B cell (primary cell): Measurements from ENCODE around the gene ADCK2. TPM values are rescaled to one million over a fixed set of nuclear protein-coding genes. Genes with fewer than 3 reads are reported as not detected.
A peak's percentile ranks its signal among the peaks of the same experiment; 100 is the strongest.

ENCODE experiments used
- ATAC-seq: fragments of 200-7000 bp; cut with Tn5 transposase; one replicate; pipeline ENCODE4 v1.10.0; 2021; ENCODE audit warnings: low read depth, mild to moderate bottlenecking, moderate number of reproducible peaks, moderate library complexity
- CTCF ChIA-PET: fragments of 350-600 bp; sonication (Branson Sonifier 250); formaldehyde crosslinking; loops from one replicate; lab custom pipeline; 2021; ENCODE audit warnings: antibody characterized with exemption, inconsistent platforms; lab: Charles Lee
- POLR2A ChIA-PET: fragments of 350-600 bp; sonication (Branson Sonifier 250); formaldehyde crosslinking; loops from one replicate; lab custom pipeline; 2021; ENCODE audit warnings: antibody characterized with exemption; lab: Charles Lee
- DNase-seq: peaks from one replicate; pipeline ENCODE4 v3.0.0; 2013
- H2AFZ ChIP-seq: 2 replicates; pipeline ENCODE4 v1.6.1; 2012; ENCODE audit warnings: mild to moderate bottlenecking, low read depth, low read length; ENCODE audit not compliant: insufficient read depth, poor library complexity, severe bottlenecking
- H3K27ac ChIP-seq, 2 donors: 1 replicate in 1 of 2; 2 replicates in 1 of 2; pipeline ENCODE4 v1.5.1; 2012 to 2013; ENCODE audit warnings: low read length in 2 of 2, mild to moderate bottlenecking in 2 of 2, moderate library complexity in 1 of 2
- H3K27me3 ChIP-seq, 4 experiments: fragments of 200-600 bp in 1 of 4; sonication (generic) in 1 of 4; replicated peaks in 1 of 4; 1 replicate in 2 of 4; 2 replicates in 2 of 4; pipeline versions ENCODE4 v1.6.1 to v1.7.0; 2013 to 2016; ENCODE audit warnings: low read length in 3 of 4, mild to moderate bottlenecking in 2 of 4, mixed read lengths in 1 of 4, moderate library complexity in 1 of 4; ENCODE audit not compliant: insufficient read depth in 4 of 4, control insufficient read depth in 3 of 4; ENCODE audit errors: control extremely low read depth in 1 of 4
- H3K36me3 ChIP-seq, 2 experiments: replicated peaks in 1 of 2; 1 replicate in 1 of 2; 2 replicates in 1 of 2; pipeline versions ENCODE4 v1.6.1 to v1.7.1; 2013; ENCODE audit warnings: low read length in 1 of 2; ENCODE audit not compliant: insufficient read depth in 2 of 2, control insufficient read depth in 1 of 2; ENCODE audit errors: control extremely low read depth in 1 of 2, extremely low read depth in 1 of 2
- H3K4me1 ChIP-seq, 2 donors: fragments of 200-600 bp in 1 of 2; sonication (generic) in 1 of 2; 1 replicate in 1 of 2; 2 replicates in 1 of 2; pipeline versions ENCODE4 v1.5.1 to v1.6.1; 2013 to 2017; ENCODE audit warnings: low read length in 2 of 2; ENCODE audit not compliant: control insufficient read depth in 2 of 2, insufficient read depth in 2 of 2
- H3K4me2 ChIP-seq: replicated peaks from 2 replicates; pipeline ENCODE3; 2012; ENCODE audit warnings: mild to moderate bottlenecking, low read depth, low read length; ENCODE audit not compliant: poor library complexity, severe bottlenecking
- H3K4me3 ChIP-seq, 5 experiments: fragments of 200-600 bp in 1 of 5; sonication (generic) in 1 of 5; 1 replicate in 3 of 5; 2 replicates in 2 of 5; pipeline versions ENCODE4 v1.5.1 to v1.7.0; 2011 to 2016; ENCODE audit warnings: low read length in 4 of 5, mild to moderate bottlenecking in 4 of 5, low read depth in 2 of 5, control low read depth in 1 of 5, moderate library complexity in 1 of 5; ENCODE audit not compliant: insufficient read depth in 1 of 5; ENCODE audit errors: control extremely low read depth in 1 of 5, extremely low read depth in 1 of 5
- H3K79me2 ChIP-seq: fragments of 200-600 bp; sonication (generic); one replicate; pipeline ENCODE4 v1.6.0; 2016; ENCODE audit warnings: low read length; ENCODE audit not compliant: control insufficient read depth, insufficient read depth
- H3K9ac ChIP-seq: fragments of 200-600 bp; sonication (generic); 2 replicates; pipeline ENCODE4 v1.6.1; 2017; ENCODE audit warnings: mild to moderate bottlenecking, low read length, moderate library complexity
- H3K9me3 ChIP-seq, 3 donors: one replicate each; pipeline versions ENCODE4 v1.6.1 to v1.7.1; 2013; ENCODE audit warnings: low read length in 2 of 3; ENCODE audit not compliant: control insufficient read depth in 2 of 3, insufficient read depth in 1 of 3; ENCODE audit errors: control extremely low read depth in 1 of 3
- H4K20me1 ChIP-seq: 2 replicates; pipeline ENCODE4 v1.6.0; 2012; ENCODE audit warnings: mild to moderate bottlenecking, low read length; ENCODE audit not compliant: insufficient read depth, control insufficient read depth, poor library complexity, severe bottlenecking
- H3K27ac Mint-ChIP-seq: one replicate; pipeline ENCODE4 v1.8.0; 2021; ENCODE audit warnings: mixed read lengths
- H3K27me3 Mint-ChIP-seq: one replicate; pipeline ENCODE4 v1.8.0; 2021; ENCODE audit warnings: mixed read lengths
- H3K4me1 Mint-ChIP-seq: one replicate; pipeline ENCODE4 v1.8.0; 2021; ENCODE audit warnings: mixed read lengths
- H3K4me3 Mint-ChIP-seq: one replicate; pipeline ENCODE4 v1.8.0; 2021; ENCODE audit warnings: mixed read lengths
- H3K9me3 Mint-ChIP-seq: one replicate; pipeline ENCODE4 v1.8.0; 2022; ENCODE audit warnings: mixed read lengths; ENCODE audit not compliant: insufficient read depth
- CTCF ChIP-seq: fragments of 200-600 bp; IDR thresholded peaks from one replicate; pipeline ENCODE4 v1.8.0; 2022; ENCODE audit warnings: antibody characterized with exemption, mild to moderate bottlenecking
- EZH2 ChIP-seq: IDR thresholded peaks from 2 replicates; pipeline ENCODE4 v1.6.1; 2012; ENCODE audit warnings: borderline replicate concordance, low read depth, mild to moderate bottlenecking, moderate library complexity, low read length; ENCODE audit not compliant: insufficient read depth, poor library complexity, severe bottlenecking
- WGBS: methylation state at CpG from one replicate; pipeline ENCODE4 v1.1.5; 2013; ENCODE audit warnings: missing lambda C conversion rate; ENCODE audit not compliant: insufficient coverage; 5-methylcytosine and 5-hydroxymethylcytosine counted together
- intact Hi-C: fragments of 100-400 bp; cut with micrococcal nuclease; formaldehyde crosslinking; loops from one replicate; pipeline ENCODE4 v1.10.0; 2022
- polyA plus RNA-seq: library from polyadenylated mRNA; depleted of rRNA; stranded (reverse); fragments of >200 nt; gene quantifications from 2 replicates; pipeline ENCODE4 v1.2.3, GENCODE V29; 2012
- total RNA-seq, 2 donors: library from RNA; stranded (reverse); fragments of 120-200 nt in 1 of 2; gene quantifications; 1 replicate in 1 of 2; 2 replicates in 1 of 2; pipeline versions ENCODE4 v1.2.3 to v1.2.4, GENCODE V29; 2013 to 2022

Gene ADCK2
- total and polyA plus RNA-seq, 2 donors (not counting 1 experiment from before 2014, with no cell fraction given): 13.3 to 32.6 TPM

DNA sequence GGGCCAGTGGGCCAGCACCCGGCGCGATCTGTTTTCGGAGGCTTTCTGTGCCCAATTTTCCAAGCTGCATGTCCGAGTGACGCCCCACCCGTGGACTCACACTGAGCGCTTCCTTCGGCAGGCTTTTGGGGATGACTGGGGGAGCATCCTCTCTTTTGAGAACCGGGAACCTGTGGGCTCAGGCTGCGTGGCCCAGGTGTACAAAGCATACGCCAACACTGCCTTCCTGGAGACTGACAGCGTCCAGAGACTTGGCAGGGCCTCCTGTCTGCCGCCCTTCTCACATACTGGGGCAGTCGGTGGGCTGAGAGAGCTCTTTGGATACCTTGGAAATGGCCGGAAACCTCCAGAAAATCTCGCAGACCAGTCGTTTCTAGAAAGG, 1.0 kb downstream of the ADCK2 start:
- H3K4me1 ChIP-seq: peaks cover 46 to 54% of the 10 kb centered on the region in 2 donors
- H3K4me3 ChIP-seq: peak overlapping the region in 4 of 5 experiments; percentile 60 to 76 (median 72)
- peaks cover 0 to 7% (median 0%) of the 10 kb centered on the region in 3 donors for H3K9me3 ChIP-seq
- peak overlapping the region; percentile 80 for H3K4me2 ChIP-seq
- Mint-ChIP-seq H3K4me1 (peaks cover 52% of the 10 kb centered on the region), H3K4me3 (peak overlapping the region; percentile 87), H3K9me3 (no peaks in the 10 kb centered on the region), H3K27me3 (no peaks in the 10 kb centered on the region), H3K27ac (peak overlapping the region; percentile 91)
- ChIA-PET CTCF (interaction anchor here (1.0 to 4.1 kb wide), 5 partner anchors 13 to 1064 kb away, joined by 3 to 13 read pairs (median 4); partner anchors contain the start of gene SSBP1), POLR2A (interaction anchor here (0.6 to 1.3 kb wide), 4 partner anchors 23 to 1315 kb away, joined by 3 to 4 read pairs (median 3); partner anchors contain the start of genes MRPS33 and NDUFB2)
- WGBS: 23% methylated on average over 18 of the region's 18 CpGs
- H3K27me3 ChIP-seq: no peaks in the 10 kb centered on the region
- intact Hi-C loops: loop anchor here (2.0 to 10.0 kb wide), 6 partner anchors 17 to 1329 kb away; partner anchors contain the start of genes FMC1, KDM7A, MRPS33 and SLC37A3
- ATAC-seq (no peak), DNase-seq (no peak)
- peak overlapping the region; percentile 75 for H3K9ac ChIP-seq
- H3K36me3 ChIP-seq: peaks cover 0 to under 1% of the 10 kb centered on the region in 2 experiments
- TF ChIP-seq EZH2 (no peak), CTCF (no peak)
- H2AFZ ChIP-seq: peak overlapping the region; percentile 90
- H3K79me2 ChIP-seq: peaks cover 22% of the 10 kb centered on the region
- no peaks in the 10 kb centered on the region for H4K20me1 ChIP-seq
- H3K27ac ChIP-seq: peak overlapping the region; percentile 48 to 79

GRCh38 chr7:140674356-140674800, 1.6 kb downstream of the ADCK2 start:
- Mint-ChIP-seq H3K27ac (peak overlapping the region; percentile 91), H3K27me3 (no peaks in the 10 kb centered on the region), H3K4me1 (peaks cover 52% of the 10 kb centered on the region), H3K4me3 (peak overlapping the region; percentile 87), H3K9me3 (no peaks in the 10 kb centered on the region)
- Histone ChIP-seq H3K9ac (peak overlapping the region; percentile 75), H3K27me3 (no peaks in the 10 kb centered on the region), H3K79me2 (peaks cover 29% of the 10 kb centered on the region), H3K36me3 (peaks cover 0 to 7% of the 10 kb centered on the region in 2 experiments), H4K20me1 (no peaks in the 10 kb centered on the region), H2AFZ (peak overlapping the region; percentile 90), H3K9me3 (peaks cover 0 to 7% (median 0%) of the 10 kb centered on the region in 3 donors), H3K4me2 (peak overlapping the region; percentile 80), H3K4me3 (peak overlapping the region in 2 of 5 experiments; percentile 74 to 76), H3K27ac (peak overlapping the region; percentile 4 to 79), H3K4me1 (peaks cover 46 to 54% of the 10 kb centered on the region in 2 donors)
- WGBS: 33% methylated on average over 4 of the region's 5 CpGs
- intact Hi-C loops: loop anchor here (5.0 to 10.0 kb wide), 3 partner anchors 33 to 1330 kb away; partner anchors contain the start of genes FMC1 and SLC37A3
- POLR2A ChIA-PET: interaction anchor here (1.3 kb wide), 1 partner anchor 197 kb away, joined by 3 read pairs; no protein-coding TSS in a partner anchor
- DNase-seq (peak; percentile 74), ATAC-seq (no peak)
- no peak for TF ChIP-seq EZH2
- no peak for TF ChIP-seq CTCF
- CTCF ChIA-PET: interaction anchor here (1.0 to 4.1 kb wide), 6 partner anchors 18 to 253 kb away, joined by 3 to 13 read pairs (median 6); partner anchors contain the start of gene NDUFB2
